Tibial artery (tissue), 4 donors: Measurements from ENCODE around the gene GAS6.
A peak's percentile ranks its signal among the peaks of the same experiment; 100 is the strongest.

Source experiments
- DNase-seq, 2 donors: peaks; one replicate each; pipeline ENCODE4 v3.0.0-alpha.2; 2019
- H3K27ac ChIP-seq, 2 donors: fragments of 200-600 bp; sonication (generic) in 1 of 2; 1 replicate in 1 of 2; 2 replicates in 1 of 2; pipeline ENCODE4 v1.5.1; 2018 to 2019; ENCODE audit warnings: mild to moderate bottlenecking in 1 of 2
- H3K27me3 ChIP-seq, 2 donors: fragments of 200-600 bp; sonication (generic) in 1 of 2; one replicate each; pipeline versions ENCODE4 v1.5.1 to v1.6.0; 2016 to 2019
- H3K36me3 ChIP-seq, 3 donors: fragments of 200-600 bp; sonication (generic) in 2 of 3; one replicate each; pipeline ENCODE4 v1.5.1; 2016 to 2019; ENCODE audit warnings: mild to moderate bottlenecking in 2 of 3
- H3K4me1 ChIP-seq, 4 donors: fragments of 200-600 bp; sonication (generic) in 2 of 4; 1 replicate in 3 of 4; 2 replicates in 1 of 4; pipeline ENCODE4 v1.5.1; 2016 to 2019
- H3K4me3 ChIP-seq, 2 donors: fragments of 200-600 bp; sonication (generic) in 1 of 2; 1 replicate in 1 of 2; 2 replicates in 1 of 2; pipeline ENCODE4 v1.5.1; 2018 to 2019; ENCODE audit warnings: mild to moderate bottlenecking in 2 of 2
- H3K9me3 ChIP-seq, 3 donors: fragments of 200-600 bp; sonication (generic) in 1 of 3; one replicate each; pipeline ENCODE4 v1.5.1; 2016 to 2019
- CTCF ChIP-seq, 2 experiments: fragments of 200-600 bp in 1 of 2; fragments of 450-650 bp in 1 of 2; IDR thresholded peaks; one replicate each; pipeline ENCODE4 v1.5.1; 2017 to 2019; ENCODE audit warnings: antibody characterized with exemption in 2 of 2, mild to moderate bottlenecking in 1 of 2, moderate library complexity in 1 of 2
- intact Hi-C: fragments of 100-400 bp; cut with DNase I; formaldehyde crosslinking; loops from one replicate; pipeline ENCODE4 v1.15.0; 2023; ENCODE audit warnings: low total_unique reads

The GAS6 gene

GRCh38 chr13:113802761-113803160 lies 61.1 kb downstream of the GAS6 start:
- Histone ChIP-seq H3K27me3 (peaks cover 0 to 10% of the 10 kb centered on the region in 2 donors), H3K4me3 (no peak overlapping the region), H3K36me3 (no peaks in the 10 kb centered on the region), H3K9me3 (no peaks in the 10 kb centered on the region), H3K27ac (no peak overlapping the region), H3K4me1 (peaks cover 0 to 12% (median 5%) of the 10 kb centered on the region in 4 donors)
- no peak for TF ChIP-seq CTCF (IDR thresholded peaks at IDR 0.05)
- DNase-seq: peak in 1 of 2 donors; percentile 53
- intact Hi-C loops: no loop called here

GRCh38 chr13:113802090-113802531 lies 61.8 kb downstream of the GAS6 start:
- no peaks in the 10 kb centered on the region for H3K9me3 ChIP-seq
- no peak for TF ChIP-seq CTCF (IDR thresholded peaks at IDR 0.05)
- H3K27me3 ChIP-seq: peaks cover 0 to 10% of the 10 kb centered on the region in 2 donors
- intact Hi-C loops: no loop called here
- DNase-seq: peak; percentile 38 to 55
- H3K36me3 ChIP-seq: no peaks in the 10 kb centered on the region
- no peak overlapping the region for H3K27ac ChIP-seq
- H3K4me3 ChIP-seq: no peak overlapping the region
- H3K4me1 ChIP-seq: peaks cover 0 to 12% (median 5%) of the 10 kb centered on the region in 4 donors

GRCh38 chr13:113801289-113801961 lies 62.5 kb downstream of the GAS6 start:
- intact Hi-C loops: no loop called here
- no peak overlapping the region for H3K4me3 ChIP-seq
- DNase-seq: peak in 1 of 2 donors; percentile 45

GRCh38 chr13:113800576-113800926 lies 63.3 kb downstream of the GAS6 start:
- H3K36me3 ChIP-seq: no peaks in the 10 kb centered on the region
- TF ChIP-seq CTCF (IDR thresholded peaks at IDR 0.05): no peak
- peaks cover 0 to 12% of the 10 kb centered on the region in 2 donors for H3K27me3 ChIP-seq
- no peak overlapping the region for H3K4me3 ChIP-seq
- no peaks in the 10 kb centered on the region for H3K9me3 ChIP-seq
- H3K4me1 ChIP-seq: peaks cover 0 to 12% (median 5%) of the 10 kb centered on the region in 4 donors
- no peak overlapping the region for H3K27ac ChIP-seq
- intact Hi-C loops: no loop called here
- peak in 1 of 2 donors; percentile 50 for DNase-seq

More at GRCh38 chr13:113801289-113801961, 62.5 kb downstream of the GAS6 start:
- Histone ChIP-seq H3K9me3 (no peaks in the 10 kb centered on the region), H3K27me3 (peaks cover 0 to 11% of the 10 kb centered on the region in 2 donors), H3K36me3 (no peaks in the 10 kb centered on the region), H3K4me1 (peaks cover 0 to 12% (median 5%) of the 10 kb centered on the region in 4 donors), H3K27ac (no peak overlapping the region)
- TF ChIP-seq CTCF (IDR thresholded peaks at IDR 0.05): no peak

GRCh38 chr13:113798200-113798811 lies 65.6 kb downstream of the GAS6 start:
- no peaks in the 10 kb centered on the region for H3K36me3 ChIP-seq
- intact Hi-C loops: no loop called here
- H3K4me3 ChIP-seq: no peak overlapping the region
- H3K27ac ChIP-seq: no peak overlapping the region
- no peak for DNase-seq
- H3K27me3 ChIP-seq: peaks cover 0 to 11% of the 10 kb centered on the region in 2 donors
- H3K4me1 ChIP-seq: peaks cover 0 to 12% (median 5%) of the 10 kb centered on the region in 4 donors
- TF ChIP-seq CTCF (IDR thresholded peaks at IDR 0.05): no peak
- no peaks in the 10 kb centered on the region for H3K9me3 ChIP-seq
